ENCODE results near the gene MLPH. TPM values are rescaled to one million over a fixed set of nuclear protein-coding genes. Genes with fewer than 3 reads are reported as not detected.

The MLPH gene
- total and polyA plus RNA-seq, 12 donors: 9.7 to 60.0 (median 40.8) TPM

GRCh38 chr2:237536083-237536415 is 49.0 kb downstream of the MLPH start:
- H3K27ac ChIP-seq: no peak overlapping the region
- no peak for DNase-seq
- ATAC-seq: no peak
- peaks cover 0 to 28% (median 0%) of the 10 kb centered on the region in 9 donors for H3K36me3 ChIP-seq
- H3K4me3 ChIP-seq: no peak overlapping the region
- H3K9me3 ChIP-seq: no peaks in the 10 kb centered on the region
- 72 to 97% methylated on average over 5 of the region's 5 CpGs for WGBS, 2 donors
- intact Hi-C loops (cut with DNase I): no loop called here
- peaks cover 3 to 18% (median 13%) of the 10 kb centered on the region in 9 donors for H3K4me1 ChIP-seq
- no peaks in the 10 kb centered on the region for H3K27me3 ChIP-seq
- no peak for TF ChIP-seq CTCF (IDR thresholded peaks at IDR 0.05)

GRCh38 chr2:237536617-237537016 is 49.6 kb downstream of the MLPH start:
- WGBS, 2 donors: 88 to 94% methylated on average over 9 of the region's 9 CpGs
- no peak for TF ChIP-seq CTCF (IDR thresholded peaks at IDR 0.05)
- Histone ChIP-seq H3K27me3 (no peaks in the 10 kb centered on the region), H3K4me3 (no peak overlapping the region), H3K36me3 (peaks cover 0 to 33% (median 0%) of the 10 kb centered on the region in 9 donors), H3K4me1 (peaks cover 7 to 23% (median 16%) of the 10 kb centered on the region in 9 donors), H3K9me3 (no peaks in the 10 kb centered on the region), H3K27ac (no peak overlapping the region)
- ATAC-seq (no peak), DNase-seq (no peak)
- intact Hi-C loops (cut with DNase I): no loop called here

GRCh38 chr2:237538001-237538720 is 51.1 kb downstream of the MLPH start:
- Histone ChIP-seq H3K27me3 (no peaks in the 10 kb centered on the region), H3K9me3 (no peaks in the 10 kb centered on the region), H3K4me1 (peaks cover 7 to 23% (median 16%) of the 10 kb centered on the region in 9 donors), H3K27ac (no peak overlapping the region), H3K36me3 (peaks cover 0 to 27% (median 0%) of the 10 kb centered on the region in 9 donors), H3K4me3 (no peak overlapping the region)
- ATAC-seq: no peak
- TF ChIP-seq CTCF (IDR thresholded peaks at IDR 0.05): no peak
- intact Hi-C loops (cut with DNase I): no loop called here
- 78 to 81% methylated on average over 29 of the region's 29 CpGs for WGBS, 2 donors
- DNase-seq: no peak

- TF ChIP-seq CTCF (IDR thresholded peaks at IDR 0.05): no peak
- Histone ChIP-seq H3K27ac (no peak overlapping the region), H3K4me1 (peaks cover 7 to 23% (median 16%) of the 10 kb centered on the region in 9 donors), H3K4me3 (no peak overlapping the region), H3K36me3 (peaks cover 0 to 25% (median 0%) of the 10 kb centered on the region in 9 donors), H3K27me3 (no peaks in the 10 kb centered on the region), H3K9me3 (no peaks in the 10 kb centered on the region)
- no peak for ATAC-seq
- intact Hi-C loops (cut with DNase I): no loop called here
- WGBS, 2 donors: 91 to 96% methylated on average over 18 of the region's 18 CpGs
- no peak for DNase-seq
Observed at GRCh38 chr2:237538901-237539300, 51.9 kb downstream of the MLPH start.

Measured in heart right ventricle (tissue), 16 donors.